Activated CD4-positive, alpha-beta T cell treated with anti-CD3 and anti-CD28 coated beads, Interleukin-2, amount 50 U/mL, for 24 hours (primary cell): Measurements from ENCODE around the gene EOMES.

Experiments
- DNase-seq, 2 donors: peaks; one replicate each; pipeline ENCODE4 v3.0.0-alpha.2; 2020; ENCODE audit warnings: low read depth in 1 of 2, low spot score in 1 of 2

Gene EOMES

GRCh38 chr3:27681249-27681748 lies 40.8 kb downstream of the EOMES start:
- peak in 1 of 2 donors; percentile 20 for DNase-seq

GRCh38 chr3:27680517-27681246 lies 41.4 kb downstream of the EOMES start:
- DNase-seq = no peak

- no peak for DNase-seq
These were observed 42.4 kb downstream of the EOMES start for GRCh38 chr3:27679691-27680090.

GRCh38 chr3:27678234-27678633 lies 43.9 kb downstream of the EOMES start:
- no peak for DNase-seq

GRCh38 chr3:27677565-27677964 lies 44.6 kb downstream of the EOMES start:
- DNase-seq = no peak

GRCh38 chr3:27675287-27675686 lies 46.8 kb downstream of the EOMES start:
- DNase-seq = no peak

GRCh38 chr3:27673701-27674100 lies 48.4 kb downstream of the EOMES start:
- no peak for DNase-seq

- no peak for DNase-seq
These were observed 51.0 kb downstream of the EOMES start for GRCh38 chr3:27671101-27671500.

- DNase-seq = no peak
These were observed 51.5 kb downstream of the EOMES start for GRCh38 chr3:27670619-27671018.

- no peak for DNase-seq
These were observed 52.5 kb downstream of the EOMES start for GRCh38 chr3:27669591-27669990.

GRCh38 chr3:27667751-27668150 lies 54.4 kb downstream of the EOMES start:
- DNase-seq = no peak

- DNase-seq = no peak
These were observed 55.4 kb downstream of the EOMES start for GRCh38 chr3:27666708-27667107.

- no peak for DNase-seq
These were observed 55.9 kb downstream of the EOMES start for GRCh38 chr3:27666272-27666671.
